H9 (cell line): ENCODE data around the gene TIMM9. TPM values are rescaled to one million over a fixed set of nuclear protein-coding genes. Genes with fewer than 3 reads are reported as not detected.

Experiments
- DNase-seq: peaks from one replicate; pipeline ENCODE4 v3.0.0-alpha.2; 2017
- H2AFZ ChIP-seq: one replicate; pipeline ENCODE4 v1.6.1; 2013; ENCODE audit warnings: mild to moderate bottlenecking, low read length, control low read depth, moderate library complexity
- H2AK5ac ChIP-seq: 2 replicates; pipeline ENCODE4 v1.6.1; 2013; ENCODE audit warnings: low read length, control low read depth, mixed read lengths; ENCODE audit not compliant: insufficient read length
- H2BK120ac ChIP-seq: one replicate; pipeline ENCODE4 v1.6.1; 2013; ENCODE audit warnings: low read depth, mild to moderate bottlenecking, low read length, control low read depth, inconsistent platforms; ENCODE audit not compliant: poor library complexity, severe bottlenecking
- H2BK12ac ChIP-seq: 2 replicates; pipeline ENCODE4 v1.6.1; 2013; ENCODE audit warnings: low read length, control low read depth, mixed read lengths, low read depth; ENCODE audit not compliant: insufficient read length
- H2BK15ac ChIP-seq: 2 replicates; pipeline ENCODE4 v1.6.1; 2013; ENCODE audit warnings: low read depth, low read length, control low read depth
- H2BK20ac ChIP-seq: one replicate; pipeline ENCODE4 v1.6.1; 2013; ENCODE audit warnings: low read depth, mild to moderate bottlenecking, low read length, control low read depth, inconsistent platforms; ENCODE audit not compliant: poor library complexity, severe bottlenecking
- H2BK5ac ChIP-seq: 2 replicates; pipeline ENCODE4 v1.6.1; 2013; ENCODE audit warnings: low read length, control low read depth, mixed read lengths; ENCODE audit not compliant: insufficient read length
- H3K14ac ChIP-seq: 2 replicates; pipeline ENCODE4 v1.6.1; 2013; ENCODE audit warnings: low read length, control low read depth; ENCODE audit not compliant: insufficient read depth
- H3K18ac ChIP-seq: 2 replicates; pipeline ENCODE4 v1.6.1; 2013; ENCODE audit warnings: low read depth, mild to moderate bottlenecking, mixed read lengths, low read length, control low read depth; ENCODE audit not compliant: insufficient read length
- H3K23ac ChIP-seq: 2 replicates; pipeline ENCODE4 v1.6.1; 2013; ENCODE audit warnings: low read length, control low read depth, mixed read lengths, low read depth; ENCODE audit not compliant: insufficient read length
- H3K23me2 ChIP-seq: 2 replicates; pipeline ENCODE4 v1.6.1; 2013; ENCODE audit warnings: low read depth, mild to moderate bottlenecking, mixed read lengths, low read length, control low read depth; ENCODE audit not compliant: insufficient read length, poor library complexity, severe bottlenecking
- H3K27ac ChIP-seq: 2 replicates; pipeline ENCODE4 v1.5.1; 2013; ENCODE audit warnings: low read length, control low read depth, mixed read lengths, low read depth; ENCODE audit not compliant: insufficient read length
- H3K27me3 ChIP-seq: 2 replicates; pipeline ENCODE4 v1.6.1; 2013; ENCODE audit warnings: low read length, control low read depth, inconsistent platforms; ENCODE audit not compliant: insufficient read depth
- H3K4ac ChIP-seq: 2 replicates; pipeline ENCODE4 v1.6.1; 2013; ENCODE audit warnings: low read depth, mild to moderate bottlenecking, control low read depth, inconsistent platforms, low read length, moderate library complexity
- H3K4me1 ChIP-seq: 2 replicates; pipeline ENCODE4 v1.6.1; 2013; ENCODE audit warnings: low read length, control low read depth, inconsistent platforms; ENCODE audit not compliant: insufficient read depth
- H3K4me2 ChIP-seq: 2 replicates; pipeline ENCODE4 v1.6.1; 2013; ENCODE audit warnings: low read length, control low read depth, mixed read lengths; ENCODE audit not compliant: insufficient read length, insufficient read depth
- H3K56ac ChIP-seq: 2 replicates; pipeline ENCODE4 v1.6.1; 2013; ENCODE audit warnings: low read depth, mild to moderate bottlenecking, mixed read lengths, low read length, control low read depth; ENCODE audit not compliant: insufficient read length
- H3K79me1 ChIP-seq: 2 replicates; pipeline ENCODE4 v1.6.1; 2013; ENCODE audit warnings: low read depth, mild to moderate bottlenecking, moderate library complexity, low read length, control low read depth, inconsistent platforms; ENCODE audit not compliant: insufficient read depth, poor library complexity, severe bottlenecking
- H3K79me2 ChIP-seq: 2 replicates; pipeline ENCODE4 v1.6.1; 2013; ENCODE audit warnings: low read length, control low read depth, inconsistent platforms; ENCODE audit not compliant: insufficient read depth
- H3K9ac ChIP-seq: 2 replicates; pipeline ENCODE4 v1.6.1; 2013; ENCODE audit warnings: low read length, control low read depth, mixed read lengths; ENCODE audit not compliant: insufficient read length; ENCODE audit errors: extremely low read depth
- H3K9me3 ChIP-seq: one replicate; pipeline ENCODE4 v1.6.1; 2013; ENCODE audit warnings: low read depth, low read length, inconsistent platforms; ENCODE audit not compliant: control insufficient read depth
- H3T11ph ChIP-seq: one replicate; pipeline ENCODE4 v1.6.1; 2013; ENCODE audit warnings: mild to moderate bottlenecking, low read length, control low read depth, inconsistent platforms
- H4K20me1 ChIP-seq: one replicate; pipeline ENCODE4 v1.6.1; 2013; ENCODE audit not compliant: control insufficient read depth, insufficient read length, insufficient read depth
- H4K5ac ChIP-seq: 2 replicates; pipeline ENCODE4 v1.6.1; 2013; ENCODE audit warnings: low read depth, mild to moderate bottlenecking, mixed read lengths, low read length, control low read depth; ENCODE audit not compliant: insufficient read length
- H4K8ac ChIP-seq: replicated peaks from 2 replicates; pipeline ENCODE4 v1.6.1; 2013; ENCODE audit warnings: low read length, control low read depth, mixed read lengths, low read depth; ENCODE audit not compliant: insufficient read length
- H4K91ac ChIP-seq: 2 replicates; pipeline ENCODE4 v1.6.1; 2013; ENCODE audit warnings: low read depth, mild to moderate bottlenecking, moderate library complexity, mixed read lengths, low read length, control low read depth; ENCODE audit not compliant: insufficient read length
- H3K27ac Mint-ChIP-seq, 3 experiments: 2 replicates in 2 of 3; 3 replicates in 1 of 3; pipeline ENCODE4 v1.8.0; 2020 to 2021; ENCODE audit warnings: mixed read lengths in 3 of 3, mild to moderate bottlenecking in 1 of 3, moderate library complexity in 1 of 3
- H3K27me3 Mint-ChIP-seq: 2 replicates; pipeline ENCODE4 v1.8.0; 2021; ENCODE audit warnings: low read depth, mild to moderate bottlenecking, moderate library complexity, mixed read lengths
- H3K36me3 Mint-ChIP-seq, 3 experiments: 2 replicates in 2 of 3; 3 replicates in 1 of 3; pipeline ENCODE4 v1.8.0; 2020 to 2021; ENCODE audit warnings: low read depth in 3 of 3, mixed read lengths in 3 of 3; ENCODE audit not compliant: insufficient read depth in 1 of 3
- H3K4me1 Mint-ChIP-seq, 2 experiments: 2 replicates each; pipeline ENCODE4 v1.8.0; 2020; ENCODE audit warnings: mixed read lengths in 2 of 2
- H3K4me3 Mint-ChIP-seq, 2 experiments: 2 replicates in 1 of 2; 3 replicates in 1 of 2; pipeline ENCODE4 v1.8.0; 2020 to 2021; ENCODE audit warnings: mild to moderate bottlenecking in 2 of 2, mixed read lengths in 2 of 2, moderate library complexity in 1 of 2
- H3K9me3 Mint-ChIP-seq, 2 experiments: 2 replicates in 1 of 2; 3 replicates in 1 of 2; pipeline ENCODE4 v1.8.0; 2020; ENCODE audit warnings: mild to moderate bottlenecking in 2 of 2, mixed read lengths in 2 of 2, moderate library complexity in 1 of 2
- CTCF ChIP-seq: fragments of 200-600 bp; sonication (generic); conservative IDR thresholded peaks from 3 replicates; pipeline ENCODE4 v1.8.0; 2021; ENCODE audit warnings: antibody characterized with exemption, mild to moderate bottlenecking
- WGBS: extraction: QIAGEN DNeasy Blood & Tissue Kit; methylation state at CpG from one replicate; pipeline ENCODE4 v1.1.7; 2013; ENCODE audit warnings: missing lambda C conversion rate, low lambda C conversion rate, mixed read lengths; ENCODE audit not compliant: insufficient read length; ENCODE audit errors: extremely low coverage; 5-methylcytosine and 5-hydroxymethylcytosine counted together
- total RNA-seq: library from RNA; stranded (reverse); gene quantifications from 2 replicates; pipeline ENCODE4 v1.2.1, GENCODE V29; 2021

Gene TIMM9
- total RNA-seq, 1 experiment from 2014 or later, result 51.4 TPM

- H2AK5ac ChIP-seq, result no peak overlapping the region
- H2BK120ac ChIP-seq, result no peak overlapping the region
- no peak overlapping the region for H4K5ac ChIP-seq
- H3K23me2 ChIP-seq, result no peaks in the 10 kb centered on the region
- no peak overlapping the region for H4K91ac ChIP-seq
- H3K4me1 ChIP-seq, result no peaks in the 10 kb centered on the region; the same call in 1 of the 2 replicates
- no peaks in the 10 kb centered on the region for H3K9me3 ChIP-seq
- no peak overlapping the region for H3K14ac ChIP-seq
- no peak overlapping the region for H3T11ph ChIP-seq
- H3K4me2 ChIP-seq, result no peak overlapping the region
- Mint-ChIP-seq H3K36me3 (peaks cover 0 to 4% (median 2%) of the 10 kb centered on the region in 3 experiments; a peak in 2 of 7 replicates), H3K27me3 (peaks cover 15% of the 10 kb centered on the region), H3K9me3 (no peaks in the 10 kb centered on the region; a peak in 2 of 5 replicates), H3K4me3 (no peak overlapping the region), H3K4me1 (peaks cover 22 to 29% of the 10 kb centered on the region in 2 experiments), H3K27ac (no peak overlapping the region)
- DNase-seq, result no peak
- no peak overlapping the region for H3K23ac ChIP-seq
- H3K18ac ChIP-seq, result no peak overlapping the region
- peaks cover 2% of the 10 kb centered on the region; the same call in 1 of the 2 replicates for H3K27me3 ChIP-seq
- H3K4ac ChIP-seq, result no peak overlapping the region
- H3K79me2 ChIP-seq, result no peaks in the 10 kb centered on the region
- H4K20me1 ChIP-seq, result no peaks in the 10 kb centered on the region
- WGBS, result no CpG with 5 or more reads among the region's 3 CpGs
- no peak overlapping the region for H2BK12ac ChIP-seq
- no peak overlapping the region for H2BK20ac ChIP-seq
- H2AFZ ChIP-seq, result no peak overlapping the region
- H3K56ac ChIP-seq, result no peak overlapping the region
- H3K79me1 ChIP-seq, result no peaks in the 10 kb centered on the region
- H2BK15ac ChIP-seq, result no peak overlapping the region
- H4K8ac ChIP-seq, result no peak overlapping the region
- no peak overlapping the region for H2BK5ac ChIP-seq
- H3K27ac ChIP-seq, result no peak overlapping the region
- no peak overlapping the region for H3K9ac ChIP-seq
- peak; percentile 31; the same call in 1 of the 3 replicates for TF ChIP-seq CTCF
Observed at GRCh38 chr14:58401587-58401986, 25.7 kb downstream of the TIMM9 start.
